CD4-positive, alpha-beta T cell (primary cell): ENCODE data around the gene SDE2. TPM values are rescaled to one million over a fixed set of nuclear protein-coding genes. Genes with fewer than 3 reads are reported as not detected.
A peak's percentile ranks its signal among the peaks of the same experiment; 100 is the strongest.

Source experiments
- ATAC-seq: fragments of 200-7000 bp; cut with Tn5 transposase; one replicate; pipeline ENCODE4 v1.10.0; 2022; ENCODE audit warnings: mild to moderate bottlenecking; ENCODE audit not compliant: poor library complexity
- CTCF ChIA-PET: fragments of 350-600 bp; sonication (Branson Sonifier 250); formaldehyde crosslinking; loops from one replicate; lab custom pipeline; 2021; ENCODE audit warnings: antibody characterized with exemption, inconsistent platforms; lab: Charles Lee
- POLR2A ChIA-PET: fragments of 350-600 bp; sonication (Branson Sonifier 250); formaldehyde crosslinking; loops from one replicate; lab custom pipeline; 2021; ENCODE audit warnings: antibody characterized with exemption, inconsistent platforms; lab: Charles Lee
- DNase-seq, 14 experiments: peaks; one replicate each; pipeline ENCODE4 v3.0.0-alpha.2; 2013 to 2020; ENCODE audit warnings: mixed read lengths in 2 of 14
- H3K27ac ChIP-seq, 2 donors: one replicate each; pipeline versions ENCODE4 v1.5.1 to v1.7.0; 2013; ENCODE audit warnings: low read length in 2 of 2, low read depth in 1 of 2, mild to moderate bottlenecking in 1 of 2
- H3K27me3 ChIP-seq, 2 experiments: 1 replicate in 1 of 2; 2 replicates in 1 of 2; pipeline versions ENCODE4 v1.6.1 to v1.7.0; 2013; ENCODE audit warnings: low read length in 2 of 2, control low read depth in 1 of 2, mild to moderate bottlenecking in 1 of 2, moderate library complexity in 1 of 2; ENCODE audit not compliant: insufficient read depth in 2 of 2, control insufficient read depth in 1 of 2
- H3K36me3 ChIP-seq: one replicate; pipeline ENCODE4 v1.6.1; 2013; ENCODE audit warnings: low read length, control low read depth; ENCODE audit not compliant: insufficient read depth
- H3K4me1 ChIP-seq: one replicate; pipeline ENCODE4 v1.6.1; 2013; ENCODE audit warnings: low read length, control low read depth; ENCODE audit not compliant: insufficient read depth
- H3K4me3 ChIP-seq: one replicate; pipeline ENCODE4 v1.5.1; 2013; ENCODE audit warnings: mild to moderate bottlenecking, low read length, moderate library complexity
- H3K9me3 ChIP-seq, 2 experiments: 1 replicate in 1 of 2; 2 replicates in 1 of 2; pipeline versions ENCODE4 v1.6.1 to v1.7.0; 2013; ENCODE audit warnings: low read length in 2 of 2, mild to moderate bottlenecking in 2 of 2, control low read depth in 1 of 2, moderate library complexity in 1 of 2; ENCODE audit not compliant: control insufficient read depth in 1 of 2, insufficient read depth in 1 of 2
- H3K27ac Mint-ChIP-seq: one replicate; pipeline ENCODE4 v1.8.0; 2020; ENCODE audit warnings: mixed read lengths
- H3K27me3 Mint-ChIP-seq: one replicate; pipeline ENCODE4 v1.8.0; 2021; ENCODE audit warnings: mixed read lengths
- H3K36me3 Mint-ChIP-seq: one replicate; pipeline ENCODE4 v1.8.0; 2021; ENCODE audit warnings: low read depth, mixed read lengths
- H3K4me1 Mint-ChIP-seq: one replicate; pipeline ENCODE4 v1.8.0; 2021; ENCODE audit warnings: low read depth, mixed read lengths
- H3K4me3 Mint-ChIP-seq: one replicate; pipeline ENCODE4 v1.8.0; 2020; ENCODE audit warnings: mild to moderate bottlenecking, mixed read lengths
- H3K9me3 Mint-ChIP-seq: one replicate; pipeline ENCODE4 v1.8.0; 2020; ENCODE audit warnings: mixed read lengths
- CTCF ChIP-seq: fragments of 200-600 bp; IDR thresholded peaks from one replicate; pipeline ENCODE4 v1.8.0; 2022; ENCODE audit warnings: antibody characterized with exemption, mild to moderate bottlenecking
- intact Hi-C, 2 experiments: fragments of 100-400 bp; cut with DNase I in 1 of 2; cut with micrococcal nuclease in 1 of 2; formaldehyde crosslinking; loops; one replicate each; pipeline versions ENCODE4 v1.15.1 to v1.9.0; 2023 to 2025; cut with DNase I, micrococcal nuclease
- total RNA-seq, 174 experiments: library from RNA in 2 of 174; stranded (reverse) in 2 of 174; gene quantifications; one replicate each; pipeline ENCODE4 v1.2.3 and lab custom pipeline; 2021 to 2026

Gene SDE2
- total RNA-seq, 2 experiments from 2014 or later = 48.2 to 49.3 TPM

- peaks cover 46% of the 10 kb centered on the region for H3K36me3 ChIP-seq
- H3K4me1 ChIP-seq = peaks cover 48% of the 10 kb centered on the region
- H3K9me3 Mint-ChIP-seq = no peaks in the 10 kb centered on the region
- no peak overlapping the region for H3K4me3 ChIP-seq
- no peak for DNase-seq
- no peaks in the 10 kb centered on the region for H3K9me3 ChIP-seq
- ATAC-seq = no peak
- H3K27ac Mint-ChIP-seq = peak overlapping the region; percentile 80
- TF ChIP-seq CTCF = no peak
- intact Hi-C loops = loop anchor here in 1 of 2 experiments (5.0 kb wide), 4 partner anchors 74 to 569 kb away; partner anchors contain the start of genes LBR, PYCR2 and SRP9
- H3K4me3 Mint-ChIP-seq = peak overlapping the region; percentile 85
- ChIA-PET CTCF (interaction anchor here (2.6 to 2.9 kb wide), 2 partner anchors 9 to 69 kb away, joined by 12 to 13 read pairs; no protein-coding TSS in a partner anchor), POLR2A (interaction anchor here (14.9 kb wide), 1 partner anchor 66 kb away, joined by 750 read pairs; the partner anchor contains the start of gene H3-3A)
- H3K27me3 ChIP-seq = no peaks in the 10 kb centered on the region
- peaks cover 72% of the 10 kb centered on the region for H3K36me3 Mint-ChIP-seq
- peaks cover 62% of the 10 kb centered on the region for H3K4me1 Mint-ChIP-seq
- H3K27me3 Mint-ChIP-seq = no peaks in the 10 kb centered on the region
- no peak overlapping the region for H3K27ac ChIP-seq
Observed at GRCh38 chr1:225995919-225996864, 3.0 kb downstream of the SDE2 start.

- intact Hi-C loops = no loop called here
- peak in 3 of 14 experiments; percentile 48 to 69 (median 50) for DNase-seq
- peaks cover 40% of the 10 kb centered on the region for H3K4me1 Mint-ChIP-seq
- TF ChIP-seq CTCF = no peak
- ChIA-PET CTCF (interaction anchor here (0.9 to 2.2 kb wide), 2 partner anchors 74 to 206 kb away, joined by 4 to 9 read pairs; no protein-coding TSS in a partner anchor), POLR2A (interaction anchor here (1.2 to 2.3 kb wide), 2 partner anchors 72 to 74 kb away, joined by 3 to 17 read pairs; partner anchors contain the start of gene H3-3A)
- peak overlapping the region; percentile 14 for H3K4me3 Mint-ChIP-seq
- no peak overlapping the region for H3K27ac Mint-ChIP-seq
- Histone ChIP-seq H3K9me3 (no peaks in the 10 kb centered on the region), H3K27ac (peak overlapping the region in 1 of 2 donors; percentile 52), H3K4me1 (peaks cover 11% of the 10 kb centered on the region), H3K36me3 (peaks cover 89% of the 10 kb centered on the region), H3K27me3 (no peaks in the 10 kb centered on the region), H3K4me3 (no peak overlapping the region)
- H3K36me3 Mint-ChIP-seq = peaks cover 97% of the 10 kb centered on the region
- no peaks in the 10 kb centered on the region for H3K27me3 Mint-ChIP-seq
- H3K9me3 Mint-ChIP-seq = no peaks in the 10 kb centered on the region
- no peak for ATAC-seq
Observed at GRCh38 chr1:225990705-225991464, 8.3 kb downstream of the SDE2 start.
